HCT116 (cell line): Measurements from ENCODE around the gene FOXF2. TPM values are rescaled to one million over a fixed set of nuclear protein-coding genes. Genes with fewer than 3 reads are reported as not detected.

Experiments
- ATAC-seq: fragments of 200-7000 bp; cut with Tn5 transposase; 2 replicates; pipeline ENCODE4 v1.9.1; 2020; ENCODE audit warnings: mild to moderate bottlenecking, moderate library complexity
- BruUV-seq: library from RNA; stranded (reverse); fragments of 400-500 nt; replicated peaks from 2 replicates; lab custom pipeline; 2021; lab: Mats Ljungman, UMichigan
- CTCF ChIA-PET: fragments of 300-600 bp; sonication (Branson Sonifier 250); formaldehyde crosslinking; loops from one replicate; lab custom pipeline; 2021; ENCODE audit warnings: antibody characterized with exemption; lab: Charles Lee
- POLR2A ChIA-PET: fragments of 300-600, 350-600 bp; sonication (Branson Sonifier 250); formaldehyde crosslinking; loops from one replicate; lab custom pipeline; 2021; ENCODE audit warnings: antibody characterized with exemption; lab: Charles Lee
- RAD21 ChIA-PET, 2 experiments: fragments of 300-600 bp; sonication (Branson Sonifier 250); formaldehyde crosslinking; loops; one replicate each; lab custom pipeline; 2023; ENCODE audit warnings: low total read pairs in 2 of 2; ENCODE audit not compliant: uncharacterized antibody in 2 of 2, unreplicated experiment in 2 of 2, low non-redundant PET in 1 of 2; lab: Charles Lee
- DNase-seq: peaks from one replicate; pipeline ENCODE4 v3.0.0-alpha.2; 2010; ENCODE audit warnings: low read depth, low spot score
- H2AFZ ChIP-seq: fragments of 200-600 bp; shearing (Covaris generic), sonication (generic); 2 replicates; pipeline ENCODE4 v1.6.1; 2017; ENCODE audit warnings: low read depth, mixed run types, mixed read lengths, antibody characterized with exemption, low read length; ENCODE audit not compliant: poor library complexity, severe bottlenecking
- H3K27ac ChIP-seq: 2 replicates; pipeline ENCODE4 v1.5.1; 2012; ENCODE audit warnings: low read depth, low read length
- H3K27me3 ChIP-seq: fragments of 200-600 bp; sonication (generic); 2 replicates; pipeline ENCODE4 v1.6.1; 2016; ENCODE audit warnings: mixed run types, low read length, mixed read lengths; ENCODE audit not compliant: insufficient read depth
- H3K36me3 ChIP-seq, 2 experiments: fragments of 200-500 bp in 1 of 2; fragments of 200-600 bp in 1 of 2; sonication (Bioruptor generic) in 1 of 2; sonication (generic) in 1 of 2; 2 replicates each; pipeline versions ENCODE4 v1.5.1 to v1.6.1; 2014 to 2016; ENCODE audit warnings: low read length in 2 of 2, inconsistent platforms in 1 of 2, mixed read lengths in 1 of 2, mixed run types in 1 of 2; ENCODE audit not compliant: insufficient read depth in 2 of 2, control insufficient read depth in 1 of 2
- H3K4me1 ChIP-seq, 2 experiments: fragments of 200-600 bp in 1 of 2; sonication (generic) in 1 of 2; 2 replicates each; pipeline versions ENCODE4 v1.5.1 to v1.6.1; 2012 to 2017; ENCODE audit warnings: low read length in 2 of 2, inconsistent platforms in 1 of 2, mild to moderate bottlenecking in 1 of 2, mixed read lengths in 1 of 2, mixed run types in 1 of 2, moderate library complexity in 1 of 2; ENCODE audit not compliant: insufficient read depth in 2 of 2, control insufficient read depth in 1 of 2
- H3K4me2 ChIP-seq: fragments of 200-600 bp; sonication (generic); 2 replicates; pipeline ENCODE4 v1.6.1; 2017; ENCODE audit warnings: mixed run types, low read length, mixed read lengths
- H3K4me3 ChIP-seq, 2 experiments: fragments of 200-600 bp in 1 of 2; sonication (generic) in 1 of 2; replicated peaks in 1 of 2; 2 replicates each; pipeline ENCODE4 v1.5.1; 2011 to 2016; ENCODE audit warnings: low read length in 2 of 2, control low read depth in 1 of 2, low read depth in 1 of 2, mild to moderate bottlenecking in 1 of 2, mixed read lengths in 1 of 2, mixed run types in 1 of 2
- H3K79me2 ChIP-seq: fragments of 200-600 bp; sonication (generic); 2 replicates; pipeline ENCODE4 v1.6.1; 2017; ENCODE audit warnings: mild to moderate bottlenecking, mixed run types, low read length, moderate library complexity, mixed read lengths; ENCODE audit not compliant: insufficient read depth
- H3K9ac ChIP-seq: fragments of 200-600 bp; sonication (generic); 2 replicates; pipeline ENCODE4 v1.6.1; 2016; ENCODE audit warnings: low read length, mixed read lengths
- H3K9me2 ChIP-seq: fragments of 200-600 bp; sonication (generic), shearing (Covaris generic); 2 replicates; pipeline ENCODE4 v1.6.1; 2017; ENCODE audit warnings: mixed run types, mild to moderate bottlenecking, moderate library complexity; ENCODE audit not compliant: insufficient read depth
- H3K9me3 ChIP-seq, 2 experiments: fragments of 200-500 bp in 1 of 2; fragments of 200-600 bp in 1 of 2; sonication (Bioruptor generic) in 1 of 2; sonication (generic) in 1 of 2; 2 replicates each; pipeline ENCODE4 v1.6.1; 2014 to 2017; ENCODE audit warnings: low read length in 2 of 2, mixed read lengths in 2 of 2, inconsistent platforms in 1 of 2, low read depth in 1 of 2, mild to moderate bottlenecking in 1 of 2, mixed run types in 1 of 2, moderate library complexity in 1 of 2; ENCODE audit not compliant: control insufficient read depth in 1 of 2, insufficient read depth in 1 of 2
- H4K20me1 ChIP-seq: fragments of 200-600 bp; sonication (generic), shearing (Covaris generic); 2 replicates; pipeline ENCODE4 v1.6.1; 2017; ENCODE audit warnings: mixed run types, mild to moderate bottlenecking, moderate library complexity; ENCODE audit not compliant: insufficient read depth
- ATF3 ChIP-seq: IDR thresholded peaks from 2 replicates; pipeline ENCODE4 v1.6.1; 2012
- CBX3 ChIP-seq: IDR thresholded peaks from 2 replicates; pipeline ENCODE4 v1.6.1; 2012; ENCODE audit warnings: low read depth
- CTCF ChIP-seq, 3 experiments: fragments of 200-600 bp in 1 of 3; sonication (generic) in 1 of 3; IDR thresholded peaks in 2 of 3; conservative IDR thresholded peaks in 1 of 3; 2 replicates each; pipeline ENCODE4 v1.5.1; 2012 to 2017; ENCODE audit warnings: low read depth in 2 of 3, low read length in 2 of 3, antibody characterized with exemption in 1 of 3, borderline replicate concordance in 1 of 3, control low read depth in 1 of 3, mild to moderate bottlenecking in 1 of 3, mixed read lengths in 1 of 3, mixed run types in 1 of 3, moderate library complexity in 1 of 3; ENCODE audit not compliant: insufficient read depth in 1 of 3
- ELF1 ChIP-seq: IDR thresholded peaks from 2 replicates; pipeline ENCODE4 v1.6.1; 2012; ENCODE audit warnings: low read depth, borderline replicate concordance
- EZH2 ChIP-seq: fragments of 200-600 bp; sonication (generic); IDR thresholded peaks from 2 replicates; pipeline ENCODE4 v1.6.1; 2017; ENCODE audit warnings: antibody characterized with exemption, mixed run types
- FOSL1 ChIP-seq: IDR thresholded peaks from 2 replicates; pipeline ENCODE4 v1.6.1; 2012; ENCODE audit warnings: low read depth
- JUND ChIP-seq: IDR thresholded peaks from 2 replicates; pipeline ENCODE4 v1.6.1; 2012
- MAX ChIP-seq: IDR thresholded peaks from 2 replicates; pipeline ENCODE4 v1.6.1; 2012
- POLR2A ChIP-seq: IDR thresholded peaks from 2 replicates; pipeline ENCODE4 v1.7.0; 2011; ENCODE audit warnings: borderline replicate concordance; ENCODE audit not compliant: insufficient read depth, insufficient read length; ENCODE audit errors: extremely low read depth
- POLR2AphosphoS5 ChIP-seq: IDR thresholded peaks from 2 replicates; pipeline ENCODE4 v1.6.1; 2011; ENCODE audit warnings: mild to moderate bottlenecking, low read depth, low read length, moderate library complexity
- REST ChIP-seq: IDR thresholded peaks from 2 replicates; pipeline ENCODE4 v1.6.1; 2012; ENCODE audit warnings: low read depth
- SP1 ChIP-seq: IDR thresholded peaks from 2 replicates; pipeline ENCODE4 v1.6.1; 2012; ENCODE audit warnings: low read depth
- SRF ChIP-seq: IDR thresholded peaks from 2 replicates; pipeline ENCODE4 v1.6.1; 2012; ENCODE audit warnings: low read depth
- TCF7L2 ChIP-seq: IDR thresholded peaks from 2 replicates; pipeline ENCODE4 v1.7.0; 2011; ENCODE audit warnings: borderline replicate concordance, inconsistent platforms; ENCODE audit not compliant: insufficient read depth, insufficient read length; ENCODE audit errors: extremely low read depth
- YY1 ChIP-seq: IDR thresholded peaks from 2 replicates; pipeline ENCODE4 v1.6.1; 2011; ENCODE audit warnings: low read length, low read depth, moderate library complexity, mild to moderate bottlenecking; ENCODE audit not compliant: insufficient replicate concordance; ENCODE audit errors: extremely low read depth
- ZBTB33 ChIP-seq: IDR thresholded peaks from 2 replicates; pipeline ENCODE4 v1.6.1; 2011; ENCODE audit warnings: mild to moderate bottlenecking, low read length, moderate library complexity; ENCODE audit not compliant: insufficient replicate concordance; ENCODE audit errors: extremely low read depth
- ZFX ChIP-seq: fragments of 450-650 bp; IDR thresholded peaks from 2 replicates; pipeline ENCODE4 v1.6.1; 2017
- intact Hi-C: fragments of 100-400 bp; cut with micrococcal nuclease; formaldehyde crosslinking; loops from 2 replicates; pipeline ENCODE4 v1.10.0; 2022
- total RNA-seq: library from RNA; stranded (reverse); gene quantifications from one replicate; pipeline ENCODE4 v1.2.1, GENCODE V29; 2021; ENCODE audit not compliant: unreplicated experiment

The FOXF2 gene
- total RNA-seq, 1 experiment from 2014 or later = not detected

GRCh38 chr6:1437553-1438406, 48.4 kb downstream of the FOXF2 start:
- H2AFZ ChIP-seq = no peak overlapping the region

More at GRCh38 chr6:1437553-1438406, 48.4 kb downstream of the FOXF2 start:
- CTCF ChIA-PET = interaction anchor here (1.7 kb wide), 1 partner anchor 1249 kb away, joined by 7 read pairs; no protein-coding TSS in a partner anchor
- H3K27me3 ChIP-seq = peaks cover 5% of the 10 kb centered on the region; the same call in 1 of the 2 replicates
- no peak overlapping the region for H3K4me3 ChIP-seq
- no peaks in the 10 kb centered on the region for H4K20me1 ChIP-seq
- intact Hi-C loops = loop anchor here (2.0 to 5.0 kb wide), 2 partner anchors 73 to 640 kb away; no protein-coding TSS in a partner anchor
- H3K36me3 ChIP-seq = no peaks in the 10 kb centered on the region
- no peak for ATAC-seq
- no peaks in the 10 kb centered on the region for H3K9me3 ChIP-seq
- H3K4me1 ChIP-seq = peaks cover 0 to 5% of the 10 kb centered on the region in 2 experiments; a peak in 2 of 4 replicates
- no peak overlapping the region for H3K27ac ChIP-seq
- POLR2A ChIA-PET = no interaction called here
- no peaks in the 10 kb centered on the region for H3K79me2 ChIP-seq
- no peaks in the 10 kb centered on the region for H3K9me2 ChIP-seq
- H3K4me2 ChIP-seq = no peak overlapping the region
- RAD21 ChIA-PET = no interaction called here
- no peak overlapping the region for H3K9ac ChIP-seq
- no TSS peak for BruUV-seq
- TF ChIP-seq POLR2AphosphoS5 (no peak), ZBTB33 (no peak), ELF1 (no peak), EZH2 (no peak), YY1 (no peak), SP1 (no peak), CTCF (IDR thresholded peaks at IDR 0.05 in 2 of 3, conservative IDR thresholded peaks at IDR 0.05 in 1 of 3; ENCODE audit: borderline replicate concordance in 1 of 3, insufficient read depth in 1 of 3, low read depth in 2 of 3, low read length in 2 of 3) (no peak), FOSL1 (no peak), ATF3 (no peak), ZFX (no peak), SRF (no peak), JUND (no peak), REST (no peak), CBX3 (no peak), MAX (no peak), POLR2A (no peak), TCF7L2 (no peak)
- no peak for DNase-seq
